ENCODE data around the gene TAB2.

GRCh38 chr6:149311766-149312165, 5.7 kb upstream of the TAB2 start:
- TF ChIP-seq CTCF (IDR thresholded peaks at IDR 0.05) = no peak
- no peak for TF ChIP-seq EZH2 (IDR thresholded peaks at IDR 0.05; ENCODE audit: borderline replicate concordance, insufficient read depth, low read depth, low read length, poor library complexity, severe bottlenecking)
